HG03280 (cell line): ENCODE results near the gene GDI1.

Source experiments
- ATAC-seq: cut with Tn5 transposase; IDR thresholded peaks from one replicate; pipeline ENCODE4 v1.9.1; 2021; ENCODE audit warnings: mild to moderate bottlenecking, moderate library complexity; ENCODE audit not compliant: unreplicated experiment

Gene GDI1

GRCh38 chrX:154477891-154478477, 41.0 kb downstream of the GDI1 start:
- ATAC-seq = no peak

- ATAC-seq = peak; percentile 81
Measured at GRCh38 chrX:154478728-154479622, 42.0 kb downstream of the GDI1 start, which contains the start of gene LAGE3. Gene LAGE3 (minus strand): TSS chrX:154479281. CDS start chrX:154478915, 366 bp downstream.

DNA sequence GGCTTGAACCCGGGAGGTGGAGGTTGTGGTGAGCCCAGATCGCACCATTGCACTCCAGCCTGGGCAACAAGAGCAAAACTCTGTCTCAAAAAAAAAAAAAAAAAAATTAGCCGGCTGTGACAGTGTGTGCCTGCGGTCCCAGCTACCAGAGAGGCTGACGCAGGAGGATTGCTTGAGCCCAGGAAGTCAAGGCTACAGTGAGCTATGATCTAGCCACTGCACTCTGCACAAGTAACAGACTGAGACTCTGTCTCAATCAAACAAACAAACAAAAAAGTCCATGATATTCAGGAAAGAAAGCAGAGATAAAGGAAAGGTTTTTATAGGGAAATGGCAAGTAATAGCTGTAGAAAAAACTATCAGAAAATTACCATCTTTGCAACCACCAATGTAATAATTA, 44.2 kb downstream of the GDI1 start:
- ATAC-seq = no peak

DNA sequence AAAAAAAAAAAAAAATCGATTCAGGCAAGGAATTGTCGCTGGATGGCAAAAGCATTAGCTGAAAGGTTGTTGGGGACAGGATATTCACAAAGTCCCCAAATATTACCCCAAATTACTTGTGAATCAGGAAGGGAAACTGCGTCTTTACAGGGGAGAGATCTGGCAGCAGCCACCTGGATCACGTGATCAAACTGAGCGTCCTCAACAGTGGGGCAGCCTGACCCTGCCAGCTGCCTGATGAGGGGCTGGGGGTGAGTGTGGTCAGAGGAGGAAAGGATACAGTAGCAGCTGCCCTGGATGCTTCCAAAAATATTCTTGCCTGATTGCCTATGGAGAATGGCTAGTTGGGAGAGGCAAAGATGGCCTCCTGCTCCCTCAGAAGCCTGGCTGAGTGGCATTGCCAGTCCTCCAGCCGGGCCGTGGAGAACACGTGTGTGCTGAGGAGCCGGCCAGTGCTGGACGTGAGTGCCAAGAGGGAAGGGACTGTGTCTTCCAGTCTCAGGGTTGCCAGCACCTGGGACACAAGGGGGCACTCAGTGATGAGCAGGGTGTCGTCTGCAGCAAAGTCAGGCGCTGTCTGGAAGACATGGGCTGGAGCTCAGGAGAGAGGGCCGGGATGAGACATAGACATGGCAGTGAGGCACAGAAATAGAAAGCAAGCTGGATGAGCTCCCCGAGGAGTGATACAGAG, 45.1 kb downstream of the GDI1 start:
- no peak for ATAC-seq

DNA sequence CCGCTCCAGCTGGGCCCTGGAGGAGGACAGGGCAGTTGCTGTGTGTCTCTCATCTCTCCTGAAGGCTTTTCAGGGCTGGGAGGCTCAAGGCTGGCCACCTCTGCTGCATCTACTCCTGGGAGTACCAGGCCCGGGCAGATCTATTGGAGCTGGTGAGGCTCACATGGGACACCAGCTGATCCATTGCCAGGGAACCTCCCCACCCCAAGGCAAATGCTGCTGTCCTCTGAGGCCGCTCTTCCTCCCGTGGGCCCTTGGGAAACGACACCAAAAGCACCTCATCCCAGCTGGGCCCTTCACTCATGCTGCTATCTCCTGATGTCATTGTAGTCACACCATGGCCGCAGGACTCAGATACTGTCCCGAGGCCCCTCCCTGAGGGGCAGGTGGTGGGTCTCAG, 45.8 kb downstream of the GDI1 start:
- ATAC-seq = no peak

DNA sequence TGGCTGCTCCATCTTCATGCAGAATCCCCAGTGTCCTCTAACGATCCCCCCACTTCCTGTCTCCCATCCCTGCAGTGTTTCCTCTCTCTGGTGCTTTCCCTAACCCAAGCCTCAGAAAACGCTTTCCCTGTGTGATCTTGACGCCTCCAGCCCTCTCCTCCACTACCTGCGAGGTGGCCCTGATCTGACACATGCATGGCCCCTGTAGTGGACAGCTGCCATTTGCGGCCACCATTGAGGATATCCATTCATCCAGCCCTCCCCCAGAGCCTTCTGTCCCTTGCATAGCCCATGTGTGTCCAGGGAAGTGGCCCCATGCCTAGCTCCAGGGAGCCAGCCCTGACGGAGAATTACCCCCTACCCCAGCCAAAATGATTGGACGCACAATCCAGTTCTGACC, 46.4 kb downstream of the GDI1 start:
- no peak for ATAC-seq

DNA sequence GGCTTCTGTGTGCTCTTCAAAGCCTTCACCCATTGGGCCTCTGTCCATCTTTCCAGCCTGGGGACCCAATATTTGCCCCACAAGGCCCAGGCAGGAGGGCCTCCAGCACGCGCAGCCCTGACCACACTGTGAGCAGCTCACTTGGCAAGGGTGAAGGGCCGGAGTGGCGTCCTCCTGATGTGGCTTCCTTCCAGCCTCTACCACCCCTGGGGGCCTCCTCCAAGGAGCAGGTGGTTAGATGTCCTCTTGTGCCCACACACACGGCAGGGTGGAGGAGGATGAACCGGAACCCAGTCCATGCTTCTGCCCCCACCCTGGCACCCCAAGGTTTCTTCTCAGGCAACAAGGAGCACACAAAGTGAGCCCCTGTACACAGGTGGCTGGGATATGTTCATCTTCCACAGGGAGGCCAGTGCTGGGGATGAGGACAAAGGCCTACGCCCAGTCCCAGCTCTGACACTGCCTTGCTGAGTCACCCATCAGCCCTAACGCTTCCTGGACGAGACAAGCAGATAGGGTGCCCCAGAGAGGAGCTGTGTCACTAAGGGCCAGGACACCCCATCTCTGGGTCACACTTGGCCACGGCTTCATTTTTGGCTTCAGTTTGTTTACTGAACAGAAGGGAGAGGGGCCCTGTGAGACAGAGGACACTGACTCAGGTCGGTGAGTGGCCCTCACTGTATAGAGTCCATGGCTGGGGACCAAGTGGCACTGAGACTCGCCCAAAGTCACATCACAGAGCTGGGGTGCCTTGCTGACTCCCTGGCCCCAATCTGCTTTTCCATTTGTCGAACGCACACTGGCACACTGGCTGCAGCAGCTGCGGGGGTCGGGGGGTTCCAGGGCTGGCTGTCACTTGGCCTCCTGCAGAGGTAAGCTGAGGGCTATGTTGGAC, 47.5 kb downstream of the GDI1 start:
- no peak for ATAC-seq

GRCh38 chrX:154485150-154486051, 48.4 kb downstream of the GDI1 start:
- ATAC-seq = no peak

- no peak for ATAC-seq
Measured at GRCh38 chrX:154486052-154486395, 49.1 kb downstream of the GDI1 start.

DNA sequence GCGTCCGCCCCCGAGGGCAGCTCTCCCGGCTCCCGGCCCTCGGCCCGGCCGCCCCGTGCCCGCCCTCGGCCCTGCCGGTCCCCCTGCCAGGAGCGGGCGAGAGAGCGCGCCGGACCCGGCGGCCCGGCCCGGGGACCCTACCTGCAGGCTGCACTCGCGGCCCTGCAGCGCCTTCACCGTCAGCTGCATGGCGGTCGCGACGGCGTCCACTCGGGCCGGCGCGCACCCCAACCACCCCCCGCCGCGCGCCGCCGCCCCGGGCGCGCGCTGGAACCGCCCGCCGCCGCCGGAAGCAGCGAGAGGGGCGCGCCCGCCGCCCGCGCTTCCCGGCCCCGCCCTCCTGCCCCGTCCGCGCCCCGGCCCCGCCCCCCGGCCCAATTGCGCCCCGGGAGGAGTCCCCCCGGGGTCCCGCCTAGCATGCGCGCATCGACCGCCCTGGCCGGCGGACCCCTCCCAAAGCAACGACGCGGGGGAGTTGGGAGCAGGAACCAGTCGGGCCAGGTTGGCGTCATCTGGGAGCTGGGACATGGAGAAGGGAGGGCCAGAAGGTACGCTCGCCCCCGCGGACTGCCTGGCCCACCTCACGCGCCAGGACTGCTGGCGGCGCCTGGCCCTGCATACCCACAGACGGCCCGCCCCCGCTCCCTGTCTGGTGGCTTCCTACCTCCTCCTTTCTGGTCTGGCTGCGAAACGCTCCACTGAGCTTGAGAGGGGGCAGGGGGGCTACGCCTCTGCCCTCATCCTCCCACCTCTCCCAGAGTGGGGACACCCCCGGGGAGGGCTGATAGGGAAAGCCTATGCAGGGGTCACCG, 49.6 kb downstream of the GDI1 start, which contains the start of gene UBL4A:
UBL4A (minus strand) TSS at position 220 of the 812 bp plus-strand sequence; CDS start at position 189, 31 bp downstream.
- peak; percentile 29 for ATAC-seq

GRCh38 chrX:154487518-154488290, 50.8 kb downstream of the GDI1 start:
- ATAC-seq = no peak

- no peak for ATAC-seq
Measured at GRCh38 chrX:154488336-154489075, 51.6 kb downstream of the GDI1 start.

- no peak for ATAC-seq
Measured at GRCh38 chrX:154489182-154489581, 52.2 kb downstream of the GDI1 start.

- ATAC-seq = peak; percentile 12
Measured at GRCh38 chrX:154490021-154490413, 53.1 kb downstream of the GDI1 start.

DNA sequence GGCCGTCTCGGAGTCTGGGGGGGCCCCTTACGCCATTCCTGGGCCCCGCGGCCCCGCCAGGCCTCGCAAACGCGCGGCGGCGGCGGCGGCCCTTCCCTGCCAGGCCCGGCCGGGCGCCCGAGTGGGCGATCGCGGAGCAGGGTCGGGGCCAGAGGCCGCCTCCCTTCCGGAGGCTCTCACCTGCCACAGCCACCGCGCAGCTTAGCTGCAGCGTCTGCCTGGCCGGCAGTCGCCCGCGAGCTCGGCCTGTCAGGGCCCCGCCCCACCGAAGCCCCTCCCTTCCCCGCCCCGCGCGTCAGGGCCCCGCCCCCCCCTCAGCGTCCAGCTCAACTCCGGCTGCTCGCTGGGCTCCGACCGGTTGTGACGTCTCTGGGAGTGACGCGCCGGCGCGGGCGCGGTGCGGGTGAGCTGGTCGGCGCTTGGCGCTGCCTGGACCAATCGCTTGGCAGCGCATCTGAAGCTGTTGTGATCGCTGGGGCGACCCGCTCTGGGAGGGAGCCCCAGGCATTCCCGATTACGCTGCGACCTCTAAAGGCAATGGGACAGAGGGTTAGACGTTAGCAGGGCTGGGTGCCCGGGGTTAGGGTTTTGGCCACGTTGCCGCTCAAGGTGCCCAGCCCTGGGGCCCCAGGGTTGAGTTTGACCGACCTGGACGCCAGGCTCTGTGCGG, 53.6 kb downstream of the GDI1 start, which contains the start of gene SLC10A3:
SLC10A3 (minus strand) TSS at position 216 of the 670 bp plus-strand sequence. CDS start 1,689 bp downstream, outside the sequence.
- ATAC-seq = peak; percentile 86
